Prostate gland (tissue), 2 donors: Measurements from ENCODE around the gene NT5DC4.
A peak's percentile ranks its signal among the peaks of the same experiment; 100 is the strongest.

Experiments used
- CTCF ChIP-seq, 4 experiments: fragments of 200-600 bp in 2 of 4; fragments of 450-650 bp in 2 of 4; sonication (generic) in 2 of 4; IDR thresholded peaks; 1 replicate in 3 of 4; 2 replicates in 1 of 4; pipeline ENCODE4 v1.5.1; 2016 to 2019; ENCODE audit warnings: antibody characterized with exemption in 4 of 4, mild to moderate bottlenecking in 2 of 4, moderate library complexity in 2 of 4
- POLR2A ChIP-seq: fragments of 450-650 bp; IDR thresholded peaks from one replicate; pipeline ENCODE4 v1.6.1; 2016; ENCODE audit warnings: antibody characterized with exemption, mild to moderate bottlenecking

GRCh38 chr2:112690853-112691401, 29.9 kb upstream of the NT5DC4 start:
- TF ChIP-seq CTCF (IDR thresholded peaks at IDR 0.05) (peak; percentile 42 to 86 (median 76)), POLR2A (no peak)
